Activated T-cell treated with anti-CD3 and anti-CD28 coated beads for 24 hours (primary cell): ENCODE results near the gene IL7R.

Experiments
- DNase-seq: peaks from one replicate; pipeline ENCODE4 v3.0.0-alpha.2; 2020; ENCODE audit warnings: low read depth

The IL7R gene

DNA sequence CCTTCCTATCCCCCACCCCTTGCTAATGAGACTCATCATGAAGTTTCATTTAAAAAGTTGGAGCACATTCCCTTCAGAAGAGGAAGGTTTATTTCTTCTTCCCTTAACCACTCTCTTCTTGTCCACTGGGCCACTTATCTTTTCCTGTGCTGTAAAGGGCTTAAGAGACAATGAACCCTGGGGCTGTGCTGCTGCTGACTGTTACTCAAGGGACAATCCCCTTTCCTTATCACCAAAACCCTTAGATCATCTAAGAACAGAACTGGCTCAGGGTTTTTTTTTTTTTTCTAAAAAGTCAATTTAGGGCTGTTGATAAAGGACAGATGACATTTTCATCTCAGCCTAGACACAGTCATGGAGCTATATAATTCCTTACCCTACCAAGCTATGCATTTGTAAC lies 52.1 kb downstream of the IL7R start:
- DNase-seq, result no peak

DNA sequence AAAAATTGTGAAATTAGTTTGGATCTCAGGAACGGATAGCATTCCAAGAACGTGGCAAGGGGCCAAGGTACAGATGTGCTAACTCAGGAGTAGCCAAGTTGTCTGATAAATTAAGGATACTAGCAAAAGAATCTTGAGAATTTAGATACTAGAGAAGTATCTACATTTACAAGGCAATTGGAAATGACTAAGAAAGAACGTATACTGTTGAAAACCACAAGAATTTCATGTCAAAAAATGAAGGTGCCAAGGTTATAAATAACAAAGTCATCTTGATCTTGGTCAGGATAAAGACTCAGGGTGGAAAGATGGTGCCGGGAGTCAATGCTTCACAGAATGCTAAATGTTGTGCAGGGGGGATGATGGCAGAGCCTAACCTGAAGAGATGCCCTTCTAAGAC lies 62.5 kb downstream of the IL7R start:
- DNase-seq, result no peak

DNA sequence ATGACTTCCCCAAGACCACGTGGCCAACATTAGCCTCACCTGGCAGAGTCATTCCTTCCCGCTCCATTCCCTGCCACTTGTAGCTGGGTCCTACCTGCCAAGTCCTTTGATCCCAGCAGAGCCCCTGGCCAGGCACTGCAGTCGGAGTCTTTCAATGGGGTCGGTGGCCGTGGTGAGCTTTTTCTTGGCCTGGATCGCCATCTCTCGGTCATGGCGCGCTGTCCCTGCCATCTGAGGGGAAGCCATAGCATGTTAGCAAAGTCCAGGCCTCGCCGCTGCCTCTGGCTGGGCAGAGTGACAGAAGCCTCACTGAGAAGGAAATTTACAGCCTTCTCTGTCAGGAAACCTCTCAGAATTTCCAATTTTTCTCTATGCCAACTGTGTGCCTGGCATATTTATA lies 64.2 kb downstream of the IL7R start:
- no peak for DNase-seq

DNA sequence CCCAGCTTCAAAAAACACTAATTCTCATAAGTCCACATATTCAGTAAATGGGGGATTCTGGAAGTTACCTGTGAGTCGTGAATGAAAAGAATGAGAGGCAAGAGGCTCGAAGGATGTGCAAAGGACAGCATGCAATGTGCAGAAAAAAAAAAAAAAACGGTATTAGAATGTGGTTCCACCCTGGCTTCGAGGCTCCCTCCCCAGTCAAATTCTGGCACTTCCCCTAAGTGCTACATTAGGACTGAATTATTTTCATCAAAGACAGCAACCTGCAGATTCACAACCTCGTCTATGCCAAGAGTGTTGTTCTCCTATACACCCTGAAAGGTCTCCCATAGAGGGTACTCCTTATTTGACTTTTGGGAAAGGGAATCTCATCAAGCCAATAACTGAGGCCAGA lies 65.2 kb downstream of the IL7R start:
- no peak for DNase-seq

DNA sequence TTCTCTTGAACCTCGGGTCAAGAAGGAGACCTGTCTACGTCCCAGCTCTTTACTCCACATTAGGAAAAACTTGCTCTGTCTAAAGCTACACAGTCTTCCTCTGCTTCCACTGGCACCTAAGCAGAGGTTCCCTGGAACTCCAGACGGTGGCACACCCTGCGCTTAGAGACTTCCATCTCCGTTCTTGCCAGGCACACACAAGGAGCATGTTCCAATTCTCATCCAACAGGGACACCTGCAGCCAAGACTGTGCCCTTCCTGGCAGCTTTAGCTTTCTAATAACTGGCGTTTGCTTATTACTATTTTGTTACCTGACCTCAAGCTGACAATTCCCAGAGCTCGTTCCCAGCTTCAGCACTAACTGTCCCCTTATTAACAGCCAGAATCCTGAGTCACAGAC lies 65.8 kb downstream of the IL7R start:
- no peak for DNase-seq

DNA sequence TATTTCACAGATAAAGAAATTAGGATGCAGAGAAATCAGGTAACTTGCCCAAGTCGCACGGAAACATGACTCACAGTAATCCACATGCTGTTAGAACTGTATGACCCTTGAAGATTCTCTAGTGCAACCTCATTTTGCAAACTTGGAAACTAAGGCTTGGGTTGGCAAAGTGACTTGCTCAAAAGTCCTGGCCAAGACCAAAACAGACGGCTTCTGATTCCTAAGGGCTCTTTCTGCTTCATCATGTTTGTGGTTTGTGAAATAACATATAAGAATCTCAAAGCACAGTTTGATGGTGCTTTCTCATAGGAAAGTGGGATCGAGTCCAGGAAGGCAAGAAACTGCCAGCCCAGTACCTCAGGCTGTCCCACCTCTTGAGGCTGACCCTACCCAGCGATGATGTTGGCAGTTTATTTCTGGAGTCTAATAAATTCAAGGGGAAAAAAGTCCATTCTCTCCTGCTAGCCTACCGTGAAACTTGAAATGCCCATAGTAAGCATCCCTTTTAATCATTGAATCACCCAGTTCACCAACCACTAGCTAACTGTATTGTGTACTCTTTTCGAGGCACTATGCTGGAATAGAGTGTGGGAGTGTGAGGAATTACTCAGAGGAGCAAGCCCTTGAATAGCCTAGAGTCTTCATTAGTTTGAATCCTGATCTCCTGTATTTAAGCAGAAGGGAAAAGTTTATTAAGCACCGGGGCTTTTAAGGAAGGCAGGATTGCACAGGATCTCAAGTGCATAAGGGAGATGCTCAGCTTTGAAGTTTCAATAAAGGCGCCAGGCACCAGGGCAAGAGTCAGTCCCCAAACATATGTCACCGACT lies 67.6 kb downstream of the IL7R start:
- no peak for DNase-seq

DNA sequence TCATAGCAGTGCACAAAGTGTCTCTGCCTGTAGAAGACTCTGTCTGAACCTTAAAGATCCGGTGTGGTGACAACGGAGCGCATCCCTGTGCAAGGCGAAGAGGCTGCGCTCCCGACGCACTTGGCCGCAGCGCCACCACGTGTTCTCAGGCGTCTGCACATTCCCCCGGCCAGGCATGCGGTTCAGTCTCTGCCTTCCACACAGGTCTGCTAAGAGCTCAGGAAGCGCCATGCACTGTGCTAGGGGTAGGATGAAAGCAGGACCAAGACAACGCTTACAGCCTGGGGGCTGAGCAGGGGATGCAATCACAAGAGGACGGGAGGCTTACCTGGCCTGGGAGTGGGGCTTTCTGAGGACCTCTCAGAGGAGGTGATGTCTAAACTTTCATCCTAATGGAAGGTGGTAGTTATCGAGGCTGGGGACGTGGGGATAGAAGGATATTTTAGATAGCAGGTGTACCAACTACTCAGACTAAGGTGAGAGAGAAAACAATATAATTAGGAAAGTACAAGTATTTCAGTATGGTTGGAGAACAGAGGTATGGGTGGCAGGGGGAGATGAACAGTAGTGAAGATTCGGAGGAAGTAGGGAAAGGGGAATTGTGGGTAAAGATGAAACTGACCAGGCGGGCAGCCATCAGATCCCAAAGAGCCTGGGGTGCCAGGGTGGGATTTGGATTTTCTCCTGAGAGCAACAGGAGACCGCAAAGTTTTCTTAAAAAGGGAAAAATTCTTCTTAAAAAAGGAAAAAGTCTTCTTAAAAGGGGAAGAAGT lies 68.4 kb downstream of the IL7R start:
- peak; percentile 82 for DNase-seq

DNA sequence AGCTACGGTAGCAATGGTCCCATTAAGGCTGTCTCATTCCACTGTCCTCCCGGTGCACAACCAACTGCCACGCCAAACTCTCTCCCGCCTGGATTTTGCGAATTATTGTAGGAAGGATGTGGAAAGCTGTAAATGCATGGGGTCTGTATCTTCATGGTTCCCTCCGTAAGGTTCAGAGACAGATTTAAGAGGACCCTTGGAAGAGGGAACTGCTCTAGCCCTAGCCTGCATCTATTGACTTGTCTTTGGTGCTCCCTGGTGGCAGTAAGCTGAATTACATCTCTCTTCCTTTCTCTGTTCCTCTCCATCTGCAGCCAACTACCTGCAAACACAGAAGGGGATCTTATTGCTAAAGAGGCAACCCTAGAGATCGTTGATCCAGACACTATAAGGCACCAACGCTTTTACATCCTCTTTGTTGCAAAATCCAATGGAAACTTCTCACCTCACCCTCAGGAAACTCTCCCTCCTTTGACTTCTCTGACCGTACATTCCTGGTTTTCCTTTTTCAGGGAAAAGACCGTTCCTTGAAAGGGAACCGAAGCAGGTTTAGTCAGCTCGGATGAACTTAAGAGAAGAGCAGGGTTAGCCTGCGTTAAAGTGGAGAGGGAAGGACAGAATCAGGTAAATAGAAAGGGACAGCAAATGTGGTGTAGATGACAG lies 69.8 kb downstream of the IL7R start:
- DNase-seq, result peak; percentile 63
